SJCRH30 (cell line): ENCODE results near the gene COL6A2. TPM values are rescaled to one million over a fixed set of nuclear protein-coding genes. Genes with fewer than 3 reads are reported as not detected.
"Not testable (repeated sequence)": the region's sequence is repeated elsewhere in the genome, so short reads cannot be mapped to it uniquely, and the experiment has no call there.

ENCODE experiments used
- DNase-seq, 2 experiments: peaks; one replicate each; pipeline ENCODE4 v3.0.0-alpha.2; 2015 to 2020
- H3K27ac ChIP-seq: fragments of 250-450 bp; sonication (Bioruptor Pico); 2 replicates; pipeline ENCODE4 v1.5.1; 2020; ENCODE audit warnings: mild to moderate bottlenecking, moderate library complexity
- H3K27me3 ChIP-seq: fragments of 250-450 bp; sonication (Bioruptor Pico); 2 replicates; pipeline ENCODE4 v1.5.1; 2020; ENCODE audit warnings: mild to moderate bottlenecking, moderate library complexity
- H3K36me3 ChIP-seq: fragments of 250-450 bp; sonication (Bioruptor Pico); 2 replicates; pipeline ENCODE4 v1.5.1; 2020; ENCODE audit warnings: mild to moderate bottlenecking, moderate library complexity
- H3K4me1 ChIP-seq: fragments of 250-450 bp; sonication (Bioruptor Pico); 2 replicates; pipeline ENCODE4 v1.5.1; 2020; ENCODE audit warnings: mild to moderate bottlenecking, moderate library complexity
- H3K4me3 ChIP-seq: fragments of 250-450 bp; sonication (Bioruptor Pico); 2 replicates; pipeline ENCODE4 v1.5.1; 2020; ENCODE audit warnings: mild to moderate bottlenecking, moderate library complexity
- H3K9me3 ChIP-seq: fragments of 250-450 bp; sonication (Bioruptor Pico); replicated peaks from 2 replicates; pipeline ENCODE4 v1.5.1; 2020; ENCODE audit warnings: mild to moderate bottlenecking, moderate library complexity
- total RNA-seq: library from RNA; depleted of rRNA; stranded (reverse); fragments of >200 nt; shearing (Covaris generic); gene quantifications from 2 replicates; pipeline ENCODE4 v1.2.3, GENCODE V29; 2014; rRNA removed

COL6A2 gene
- total RNA-seq, 1 experiment from 2014 or later: 1.1 TPM

DNA sequence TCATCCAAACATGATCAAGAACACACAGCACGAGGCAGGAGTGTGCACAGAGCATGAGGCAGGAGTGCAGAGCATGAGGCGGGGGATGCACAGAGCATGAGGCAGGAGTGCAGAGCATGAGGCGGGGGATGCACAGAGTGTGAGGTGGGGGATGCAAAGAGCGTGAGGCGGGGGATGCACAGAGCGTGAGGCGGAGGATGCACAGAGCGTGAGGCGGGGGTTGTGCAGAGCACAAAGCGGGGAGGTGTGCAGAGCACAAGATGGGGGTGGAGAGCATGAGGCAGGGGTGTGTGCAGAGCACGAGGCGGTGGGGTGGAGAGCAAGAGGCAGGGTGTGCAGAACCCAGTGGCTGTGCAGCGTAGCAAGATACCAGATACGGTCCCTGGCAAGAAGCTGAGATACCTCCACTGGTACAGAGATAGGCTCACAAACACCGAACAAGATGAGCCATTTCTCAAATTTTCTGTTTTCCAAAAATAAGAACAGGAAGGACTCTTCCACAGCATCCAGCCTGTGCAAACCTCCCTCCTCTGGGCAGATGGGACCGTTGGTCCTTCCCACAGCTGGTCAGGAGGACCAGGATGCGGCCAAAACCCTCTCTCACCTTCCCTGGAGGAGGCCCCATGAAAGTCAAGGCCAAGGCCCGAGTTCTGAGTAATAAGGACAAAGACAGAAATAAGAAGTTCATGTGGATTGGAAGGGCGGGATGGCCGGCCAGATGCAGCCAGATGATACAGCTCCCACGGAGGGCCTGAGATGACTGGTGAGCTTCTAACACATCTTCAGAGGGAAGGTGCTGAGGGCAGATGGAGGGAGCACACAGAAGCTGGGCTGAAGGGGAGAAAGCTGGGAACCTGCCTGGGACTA, 74.3 kb downstream of the COL6A2 start:
- Histone ChIP-seq H3K4me1 (no peaks in the 10 kb centered on the region), H3K4me3 (no peak overlapping the region), H3K9me3 (peaks cover 4% of the 10 kb centered on the region; the same call in 1 of the 2 replicates), H3K36me3 (no peaks in the 10 kb centered on the region), H3K27ac (no peak overlapping the region), H3K27me3 (no peaks in the 10 kb centered on the region)
- DNase-seq: no peak

DNA sequence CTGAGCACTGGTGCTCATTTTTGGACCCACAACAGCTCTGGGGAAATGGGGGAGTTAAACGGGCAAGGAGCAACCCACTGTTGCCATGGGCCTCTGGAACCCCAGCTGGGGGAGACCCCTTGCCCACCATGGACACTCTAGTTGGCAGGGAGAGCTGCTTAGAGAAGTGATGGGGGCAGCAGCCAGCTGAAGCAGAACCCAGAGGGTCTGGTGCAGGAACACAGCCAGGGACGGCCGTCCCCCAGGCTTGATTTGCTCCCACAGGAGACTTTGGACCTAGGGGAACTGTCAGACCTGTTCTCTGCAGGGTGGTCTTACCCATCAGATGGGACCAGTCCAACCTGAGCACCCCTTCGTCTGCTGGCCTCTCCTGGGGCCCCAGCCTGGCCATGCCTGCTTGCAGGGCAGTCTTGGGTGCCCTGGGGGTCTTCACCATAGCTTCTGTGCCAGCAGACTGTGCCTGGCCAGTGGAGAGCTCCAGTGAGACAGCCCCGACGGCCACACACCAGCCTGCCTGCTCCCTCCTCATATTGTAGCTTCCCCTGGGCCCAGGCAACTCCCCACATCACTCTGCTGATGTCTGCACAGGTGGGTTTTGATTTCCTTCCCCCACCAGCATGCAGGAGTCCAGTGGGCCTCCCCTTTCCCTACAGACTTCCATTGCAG, 75.1 kb downstream of the COL6A2 start:
- no peaks in the 10 kb centered on the region for H3K36me3 ChIP-seq
- H3K4me1 ChIP-seq: no peaks in the 10 kb centered on the region
- DNase-seq: no peak
- H3K27me3 ChIP-seq: no peaks in the 10 kb centered on the region
- peaks cover 8% of the 10 kb centered on the region; the same call in 1 of the 2 replicates for H3K9me3 ChIP-seq
- H3K4me3 ChIP-seq: no peak overlapping the region
- H3K27ac ChIP-seq: no peak overlapping the region

DNA sequence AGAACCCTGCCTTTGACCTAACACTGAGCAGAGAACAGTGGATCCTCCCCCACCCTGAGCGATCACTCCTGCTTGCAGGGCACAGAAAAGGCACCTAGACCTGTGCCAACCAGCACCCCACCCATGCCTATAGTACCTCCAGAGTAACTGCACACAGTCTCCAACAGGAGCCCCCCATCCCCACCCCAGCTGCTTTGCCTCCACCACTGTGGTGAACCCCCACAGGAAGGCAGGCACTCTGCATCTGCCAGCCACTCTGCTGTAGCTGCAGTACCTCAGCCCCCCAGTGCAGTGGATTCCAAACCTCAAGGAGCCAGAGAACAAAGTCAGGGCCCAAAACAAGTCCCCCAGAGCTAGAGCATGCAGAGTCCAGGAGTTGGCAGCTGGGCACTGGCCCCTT, 75.7 kb downstream of the COL6A2 start:
- DNase-seq: no peak
- no peak overlapping the region for H3K4me3 ChIP-seq
- H3K27me3 ChIP-seq: no peaks in the 10 kb centered on the region
- H3K4me1 ChIP-seq: no peaks in the 10 kb centered on the region
- no peak overlapping the region for H3K27ac ChIP-seq
- peaks cover 8% of the 10 kb centered on the region; the same call in 1 of the 2 replicates for H3K9me3 ChIP-seq
- H3K36me3 ChIP-seq: no peaks in the 10 kb centered on the region

DNA sequence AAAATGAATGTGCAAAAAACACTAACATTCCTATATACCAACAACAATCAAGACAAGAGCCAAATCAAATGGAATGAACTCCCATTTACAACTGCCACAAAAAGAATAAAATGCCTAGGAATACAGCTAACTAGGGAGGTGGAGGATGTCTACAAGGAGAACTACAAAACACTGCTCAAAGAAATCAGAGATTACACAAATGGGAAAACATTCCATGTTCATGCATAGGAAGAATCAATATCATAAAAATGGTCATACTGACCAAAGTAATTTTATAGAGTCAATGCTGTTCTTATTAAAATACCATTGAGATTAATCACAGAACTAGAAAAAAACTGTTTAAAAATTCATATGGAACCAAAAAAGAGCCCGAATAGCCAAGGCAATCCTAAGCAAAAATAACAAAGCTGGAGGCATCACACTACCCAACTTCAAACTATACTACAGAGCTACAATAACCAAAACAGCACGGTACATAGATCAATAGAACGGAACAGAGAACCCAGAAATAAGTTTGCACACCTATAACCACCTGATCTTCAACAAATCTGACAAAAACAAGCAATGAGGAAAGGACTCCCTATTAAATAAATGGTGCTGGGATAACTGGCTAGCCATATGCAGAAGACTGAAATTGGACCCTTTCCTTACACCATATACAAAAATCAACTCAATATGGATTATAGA, 78.7 kb downstream of the COL6A2 start:
- H3K27ac ChIP-seq, H3K27me3 ChIP-seq, H3K4me3 ChIP-seq, H3K36me3 ChIP-seq, H3K4me1 ChIP-seq, H3K9me3 ChIP-seq, DNase-seq: not testable (repeated sequence)

DNA sequence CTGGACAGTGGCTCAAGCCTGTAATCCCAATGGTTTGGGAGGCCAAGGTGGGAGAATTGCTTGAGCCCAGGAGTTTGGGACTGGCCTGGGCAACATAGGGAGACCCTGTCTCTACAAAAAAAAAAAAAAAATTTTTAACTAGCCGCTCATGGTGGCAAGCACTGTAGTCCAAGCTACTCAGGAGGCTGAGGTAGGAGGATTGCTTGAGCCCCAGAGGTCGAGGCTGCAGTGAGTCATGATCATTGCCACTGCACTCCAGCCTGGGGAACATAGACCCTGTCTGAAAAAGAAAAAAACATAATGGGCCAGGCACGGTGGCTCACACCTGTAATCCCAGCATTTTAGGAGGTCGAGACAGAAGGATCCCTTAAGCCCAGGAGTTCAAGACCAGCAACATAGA, 81.0 kb downstream of the COL6A2 start:
- no peak for DNase-seq
- H3K4me1 ChIP-seq: no peaks in the 10 kb centered on the region

More for the DNA sequence above, 81.0 kb downstream of the COL6A2 start:
- Histone ChIP-seq H3K9me3 (peaks cover 8% of the 10 kb centered on the region; the same call in 1 of the 2 replicates), H3K27ac (no peak overlapping the region), H3K4me3 (no peak overlapping the region), H3K27me3 (no peaks in the 10 kb centered on the region), H3K36me3 (no peaks in the 10 kb centered on the region; the same call in 1 of the 2 replicates)

Other genes with a start within 250 kb of the COL6A2 start
- 12.6 and 13.3 TPM in 2 replicates for gene COL6A1, start 116.3 kb upstream of the COL6A2 start, total RNA-seq
- gene FTCD, start 57.5 kb downstream of the COL6A2 start, total RNA-seq: not detected in 2 replicates
- gene SPATC1L, start 86.3 kb downstream of the COL6A2 start, total RNA-seq: 22.3 and 27.5 TPM in 2 replicates
- gene LSS, start 130.7 kb downstream of the COL6A2 start, total RNA-seq: 30.6 and 41.3 TPM in 2 replicates
- 39.8 and 49.2 TPM in 2 replicates for gene MCM3AP, start 187.5 kb downstream of the COL6A2 start, total RNA-seq
- gene YBEY, start 188.2 kb downstream of the COL6A2 start, total RNA-seq: 16.1 and 16.4 TPM in 2 replicates
- gene C21orf58, start 225.8 kb downstream of the COL6A2 start, total RNA-seq: 33.0 and 40.7 TPM in 2 replicates
- gene PCNT, start 226.0 kb downstream of the COL6A2 start, total RNA-seq: 21.7 and 35.7 TPM in 2 replicates